Heart left ventricle (tissue), 16 donors: ENCODE results near the gene STRA8. TPM values are rescaled to one million over a fixed set of nuclear protein-coding genes. Genes with fewer than 3 reads are reported as not detected.

Experiments
- ATAC-seq, 4 donors: fragments of 200-7000 bp; cut with Tn5 transposase; one replicate each; pipeline ENCODE4 v1.9.1; 2020 to 2022; ENCODE audit warnings: moderate library complexity in 4 of 4, mild to moderate bottlenecking in 3 of 4, moderate number of reproducible peaks in 1 of 4
- DNase-seq, 5 donors: peaks; one replicate each; pipeline ENCODE4 v3.0.0-alpha.2; 2020
- H3K27ac ChIP-seq, 12 donors: fragments of 200-600 bp; sonication (generic) in 4 of 12; one replicate each; pipeline versions ENCODE4 v1.5.0 to v1.8.0; 2016 to 2022; ENCODE audit warnings: mild to moderate bottlenecking in 2 of 12
- H3K27me3 ChIP-seq, 9 donors: fragments of 200-600 bp; sonication (generic) in 2 of 9; one replicate each; pipeline versions ENCODE4 v1.5.1 to v1.8.0; 2016 to 2022; ENCODE audit warnings: mild to moderate bottlenecking in 3 of 9
- H3K36me3 ChIP-seq, 9 donors: fragments of 200-600 bp; sonication (generic) in 2 of 9; one replicate each; pipeline versions ENCODE4 v1.5.0 to v1.8.0; 2018 to 2022; ENCODE audit warnings: mild to moderate bottlenecking in 2 of 9
- H3K4me1 ChIP-seq, 12 donors: fragments of 200-600 bp; sonication (generic) in 4 of 12; one replicate each; pipeline versions ENCODE4 v1.5.0 to v1.8.0; 2016 to 2022; ENCODE audit warnings: mild to moderate bottlenecking in 3 of 12
- H3K4me3 ChIP-seq, 12 donors: fragments of 200-600 bp; sonication (generic) in 4 of 12; one replicate each; pipeline versions ENCODE4 v1.5.0 to v1.8.0; 2017 to 2022; ENCODE audit warnings: mild to moderate bottlenecking in 9 of 12, moderate library complexity in 4 of 12
- H3K9me3 ChIP-seq, 12 donors: fragments of 200-600 bp; sonication (generic) in 4 of 12; one replicate each; pipeline versions ENCODE4 v1.5.0 to v1.8.0; 2016 to 2022; ENCODE audit warnings: mild to moderate bottlenecking in 1 of 12
- POLR2A ChIP-seq, 2 donors: fragments of 450-650 bp; IDR thresholded peaks; one replicate each; pipeline ENCODE4 v1.6.1; 2017; ENCODE audit warnings: antibody characterized with exemption in 2 of 2, mild to moderate bottlenecking in 2 of 2, moderate library complexity in 2 of 2
- WGBS, 4 donors: extraction: QIAGEN DNeasy Blood & Tissue Kit in 2 of 4; methylation state at CpG; one replicate each; pipeline versions ENCODE4 v1.1.5 to v1.1.7; 2013 to 2018; 5-methylcytosine and 5-hydroxymethylcytosine counted together
- intact Hi-C, 10 donors: fragments of 100-400 bp; cut with DNase I; formaldehyde crosslinking; loops; one replicate each; pipeline versions ENCODE4 v1.11.1 to v1.14.2; 2022
- polyA plus RNA-seq, 2 donors: library from polyadenylated mRNA; stranded (reverse); fragments of 200-250 nt; gene quantifications; one replicate each; pipeline ENCODE4 v1.2.3, GENCODE V29; 2013
- total RNA-seq, 9 donors: library from RNA; depleted of rRNA in 2 of 9; stranded (reverse); fragments of >200 nt in 2 of 9; fragmentation: NEBNext Ultra II Directional in 3 of 9; extraction: Animal tissue kit (Norgen Biotek cat#: 25700) in 3 of 9; gene quantifications; one replicate each; pipeline versions ENCODE4 v1.1.0 to v1.2.4, GENCODE V29; 2016 to 2023
- TF ChIP-seq, protein P1 (sequence below), 12 donors: fragments of 200-600 bp; sonication (generic) in 4 of 12; IDR thresholded peaks; one replicate each; pipeline versions ENCODE4 v1.5.0 to v1.8.0; 2018 to 2022; ENCODE audit warnings: antibody characterized with exemption in 12 of 12, mild to moderate bottlenecking in 5 of 12
- donor health status: ischemic (EF 13 %, LVEDD 7.1; RV severe dilation, severe dysfunction).
- donor health status: healthy with polysubstance abuse.
- donor health status: DM: no; HTN: yes; CAD: no.
- donor health status: DM: no; HTN: no; CAD: no.
- donor health status: ischemic (EF 25% LVEDD 6.9; RV normal size, moderate dysfunction).
- donor health status: ischemic (EF 25% LVEDD 5.7; RV mildly dilated, moderate dysfunction).
- donor health status: healthy.
- donor health status: DM: yes; HTN: yes; CAD: no.
- donor health status: ischemic (EF 35%, LVEDD 5.7; RV mildly dilated, moderate dysfunction).
- donor health status: nonischemic (EF 11% LVEDD 7.7; RV severe dilation, severe dysfunction).
- donor health status: DM: yes; HTN: yes; CAD: no.
- donor health status: PGD.
- donor health status: ischemic (EF 29% LVEDD 5.4; RV normal size, mild dysfunction).
- donor health status: nonischemic (EF 23%, LVEDD 6.1; RV moderate dilation, normal function).

Gene STRA8
- total and polyA plus RNA-seq, 11 donors: not detected

DNA sequence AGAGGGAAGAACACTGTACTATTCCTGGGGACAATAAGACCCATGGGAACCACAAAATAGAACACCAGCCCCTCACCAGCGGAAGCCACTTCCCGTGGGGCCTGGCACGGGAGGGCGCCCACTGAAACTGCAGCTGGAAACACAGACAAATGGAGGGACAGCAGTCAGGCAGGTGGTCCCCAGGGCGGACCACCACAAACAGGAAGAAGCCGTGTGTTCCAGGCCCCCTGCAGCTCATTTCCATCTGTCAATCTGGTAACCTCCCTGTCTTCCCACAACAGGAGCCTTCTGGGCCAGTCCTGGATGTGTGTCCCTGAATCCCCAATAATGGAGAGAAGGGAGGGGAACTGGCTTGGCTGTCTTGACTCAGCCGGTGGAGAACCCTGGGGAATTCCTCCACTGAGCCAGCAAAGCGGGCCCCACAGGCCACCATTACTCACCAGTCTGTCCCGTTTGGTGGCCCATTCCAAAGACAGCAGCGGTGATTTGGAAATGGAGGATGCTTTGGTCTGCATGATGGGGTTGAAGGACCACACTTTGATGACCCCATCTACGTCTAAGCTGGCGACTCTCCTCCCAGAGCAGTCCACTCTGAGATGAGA, 39.0 kb upstream of the STRA8 start:
- Histone ChIP-seq H3K27me3 (no peaks in the 10 kb centered on the region), H3K4me3 (no peak overlapping the region), H3K4me1 (peaks cover 0 to 5% (median 0%) of the 10 kb centered on the region in 12 donors), H3K36me3 (peaks cover 0 to 100% (median 77%) of the 10 kb centered on the region in 9 donors), H3K27ac (no peak overlapping the region), H3K9me3 (no peaks in the 10 kb centered on the region)
- TF ChIP-seq, protein P1, sequence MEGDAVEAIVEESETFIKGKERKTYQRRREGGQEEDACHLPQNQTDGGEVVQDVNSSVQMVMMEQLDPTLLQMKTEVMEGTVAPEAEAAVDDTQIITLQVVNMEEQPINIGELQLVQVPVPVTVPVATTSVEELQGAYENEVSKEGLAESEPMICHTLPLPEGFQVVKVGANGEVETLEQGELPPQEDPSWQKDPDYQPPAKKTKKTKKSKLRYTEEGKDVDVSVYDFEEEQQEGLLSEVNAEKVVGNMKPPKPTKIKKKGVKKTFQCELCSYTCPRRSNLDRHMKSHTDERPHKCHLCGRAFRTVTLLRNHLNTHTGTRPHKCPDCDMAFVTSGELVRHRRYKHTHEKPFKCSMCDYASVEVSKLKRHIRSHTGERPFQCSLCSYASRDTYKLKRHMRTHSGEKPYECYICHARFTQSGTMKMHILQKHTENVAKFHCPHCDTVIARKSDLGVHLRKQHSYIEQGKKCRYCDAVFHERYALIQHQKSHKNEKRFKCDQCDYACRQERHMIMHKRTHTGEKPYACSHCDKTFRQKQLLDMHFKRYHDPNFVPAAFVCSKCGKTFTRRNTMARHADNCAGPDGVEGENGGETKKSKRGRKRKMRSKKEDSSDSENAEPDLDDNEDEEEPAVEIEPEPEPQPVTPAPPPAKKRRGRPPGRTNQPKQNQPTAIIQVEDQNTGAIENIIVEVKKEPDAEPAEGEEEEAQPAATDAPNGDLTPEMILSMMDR (IDR thresholded peaks at IDR 0.05): no peak
- TF ChIP-seq POLR2A (IDR thresholded peaks at IDR 0.05): no peak
- DNase-seq: no peak
- no peak for ATAC-seq
- WGBS, 4 donors: 75 to 82% (median 80%) methylated on average over 10 to 12 of the region's 12 CpGs
- intact Hi-C loops: no loop called here

DNA sequence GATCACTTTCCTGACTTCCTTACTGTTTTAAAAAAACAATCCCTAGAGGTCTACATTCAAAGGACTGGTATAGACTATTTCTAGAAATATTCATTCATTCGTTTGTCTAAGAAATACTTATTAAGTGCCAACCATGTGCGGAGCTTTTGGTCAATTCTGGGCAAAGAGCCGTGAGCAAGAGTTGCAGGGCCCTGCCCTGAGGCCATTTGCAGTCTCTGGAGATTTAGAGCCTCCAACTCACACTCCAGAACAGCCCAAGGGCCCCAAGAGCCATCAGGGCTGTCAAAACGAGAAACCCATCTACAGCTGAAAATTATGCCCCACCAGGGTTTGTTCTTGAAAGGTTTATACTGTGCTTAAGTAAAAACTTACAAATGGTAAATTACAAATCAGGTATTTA, 38.5 kb upstream of the STRA8 start:
- Histone ChIP-seq H3K4me3 (no peak overlapping the region), H3K27me3 (no peaks in the 10 kb centered on the region), H3K36me3 (peaks cover 0 to 100% (median 82%) of the 10 kb centered on the region in 9 donors), H3K27ac (no peak overlapping the region), H3K4me1 (no peaks in the 10 kb centered on the region), H3K9me3 (no peaks in the 10 kb centered on the region)
- 81 to 90% (median 87%) methylated on average over 4 of the region's 4 CpGs for WGBS, 4 donors
- DNase-seq (no peak), ATAC-seq (no peak)
- no peak for TF ChIP-seq POLR2A (IDR thresholded peaks at IDR 0.05)
- TF ChIP-seq, protein P1 (IDR thresholded peaks at IDR 0.05): no peak
- intact Hi-C loops: no loop called here

DNA sequence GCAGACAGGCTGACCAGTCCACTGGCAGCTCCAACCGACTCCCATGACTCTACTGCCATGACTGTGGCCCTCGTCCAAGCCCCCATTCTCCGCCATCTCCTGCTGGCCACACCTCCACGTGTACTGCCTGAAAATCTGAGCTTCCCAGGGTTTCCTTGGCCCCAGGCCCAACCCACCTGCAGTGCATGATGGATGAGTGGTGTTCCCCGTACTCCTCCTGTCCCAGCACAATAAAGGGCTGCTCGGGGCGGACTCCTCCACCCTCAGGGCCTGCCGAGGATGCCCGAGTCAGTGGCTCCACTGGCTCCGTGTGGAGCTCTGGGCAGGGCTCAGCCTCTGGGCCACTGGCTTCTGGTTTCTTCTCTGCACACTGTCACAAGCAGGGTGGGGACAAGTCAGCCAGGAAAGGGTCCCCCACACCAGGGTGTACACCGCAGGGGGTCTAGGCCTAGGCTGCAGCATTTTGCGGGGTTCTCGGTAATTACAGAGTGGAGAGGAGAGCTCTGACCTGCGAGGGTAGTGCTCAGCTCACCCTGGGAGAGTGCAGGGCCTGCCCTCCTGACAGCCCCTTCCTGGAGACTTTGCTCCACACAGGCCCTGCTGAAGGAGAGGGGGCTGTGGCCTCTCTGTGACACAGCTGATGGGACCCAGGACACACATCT, 37.5 kb upstream of the STRA8 start:
- Histone ChIP-seq H3K36me3 (peaks cover 0 to 100% (median 90%) of the 10 kb centered on the region in 9 donors), H3K4me1 (peaks cover 0 to 9% (median 0%) of the 10 kb centered on the region in 12 donors), H3K4me3 (no peak overlapping the region), H3K27ac (no peak overlapping the region), H3K27me3 (no peaks in the 10 kb centered on the region), H3K9me3 (no peaks in the 10 kb centered on the region)
- no peak for DNase-seq
- no peak for ATAC-seq
- intact Hi-C loops: no loop called here
- 92 to 96% (median 96%) methylated on average over 10 to 14 of the region's 14 CpGs for WGBS, 4 donors
- TF ChIP-seq POLR2A (IDR thresholded peaks at IDR 0.05): no peak
- TF ChIP-seq, protein P1 (IDR thresholded peaks at IDR 0.05): no peak

DNA sequence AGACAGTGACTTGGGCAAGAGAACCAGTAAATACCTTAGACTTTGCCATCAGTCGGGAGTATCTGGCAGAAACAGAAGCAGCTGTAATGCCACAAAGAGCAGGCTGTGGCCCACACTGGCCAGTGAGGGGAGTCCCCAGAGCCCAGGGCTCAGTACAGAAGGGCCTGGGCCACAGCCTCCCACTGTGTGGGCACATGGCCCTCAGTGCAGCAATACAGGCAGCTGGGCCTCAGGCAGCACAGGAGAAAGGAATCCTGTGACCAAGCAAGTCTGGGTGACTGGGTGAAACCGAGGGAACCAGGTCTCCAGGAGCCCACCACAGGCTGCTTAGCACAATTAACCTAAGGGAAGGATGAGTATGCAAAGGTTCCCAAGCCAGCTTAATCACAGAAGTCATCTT, 36.3 kb upstream of the STRA8 start:
- peaks cover 0 to 11% (median 0%) of the 10 kb centered on the region in 12 donors for H3K4me1 ChIP-seq
- TF ChIP-seq POLR2A (IDR thresholded peaks at IDR 0.05): no peak
- TF ChIP-seq, protein P1 (IDR thresholded peaks at IDR 0.05): no peak
- no peak for DNase-seq
- ATAC-seq: no peak
- H3K27me3 ChIP-seq: no peaks in the 10 kb centered on the region
- intact Hi-C loops: no loop called here
- 89 to 95% (median 93%) methylated on average over 2 of the region's 2 CpGs for WGBS, 4 donors
- H3K36me3 ChIP-seq: peaks cover 0 to 100% (median 86%) of the 10 kb centered on the region in 9 donors
- H3K27ac ChIP-seq: no peak overlapping the region
- no peaks in the 10 kb centered on the region for H3K9me3 ChIP-seq
- H3K4me3 ChIP-seq: no peak overlapping the region
